Activated naive CD4-positive, alpha-beta T cell treated with anti-CD3 and anti-CD28 coated beads, Interleukin-2, amount 50 U/mL, for 72 hours (primary cell): Measurements from ENCODE around the gene STH. TPM values are rescaled to one million over a fixed set of nuclear protein-coding genes. Genes with fewer than 3 reads are reported as not detected.

Experiments
- ATAC-seq, 2 donors: fragments of 150-1000 bp; cut with Tn5 transposase; 2 replicates each; pipeline ENCODE4 v1.10.0; 2021; ENCODE audit warnings: mild to moderate bottlenecking in 2 of 2, moderate library complexity in 2 of 2
- DNase-seq, 2 donors: peaks; one replicate each; pipeline ENCODE4 v3.0.0; 2021 to 2022; ENCODE audit warnings: low spot score in 2 of 2
- H3K27ac Mint-ChIP-seq, 2 donors: one replicate each; pipeline ENCODE4 v1.8.0; 2022; ENCODE audit warnings: mild to moderate bottlenecking in 2 of 2, mixed read lengths in 2 of 2
- H3K36me3 Mint-ChIP-seq, 2 donors: one replicate each; pipeline ENCODE4 v1.8.0; 2022; ENCODE audit warnings: mixed read lengths in 2 of 2
- H3K9me3 Mint-ChIP-seq, 2 donors: one replicate each; pipeline ENCODE4 v1.8.0; 2022; ENCODE audit warnings: mixed read lengths in 2 of 2
- total RNA-seq, 2 donors: library from RNA; stranded (reverse); gene quantifications; one replicate each; pipeline ENCODE4 v1.2.3, GENCODE V29; 2022

Gene STH
- total RNA-seq, 2 donors from 2014 or later = not detected

DNA sequence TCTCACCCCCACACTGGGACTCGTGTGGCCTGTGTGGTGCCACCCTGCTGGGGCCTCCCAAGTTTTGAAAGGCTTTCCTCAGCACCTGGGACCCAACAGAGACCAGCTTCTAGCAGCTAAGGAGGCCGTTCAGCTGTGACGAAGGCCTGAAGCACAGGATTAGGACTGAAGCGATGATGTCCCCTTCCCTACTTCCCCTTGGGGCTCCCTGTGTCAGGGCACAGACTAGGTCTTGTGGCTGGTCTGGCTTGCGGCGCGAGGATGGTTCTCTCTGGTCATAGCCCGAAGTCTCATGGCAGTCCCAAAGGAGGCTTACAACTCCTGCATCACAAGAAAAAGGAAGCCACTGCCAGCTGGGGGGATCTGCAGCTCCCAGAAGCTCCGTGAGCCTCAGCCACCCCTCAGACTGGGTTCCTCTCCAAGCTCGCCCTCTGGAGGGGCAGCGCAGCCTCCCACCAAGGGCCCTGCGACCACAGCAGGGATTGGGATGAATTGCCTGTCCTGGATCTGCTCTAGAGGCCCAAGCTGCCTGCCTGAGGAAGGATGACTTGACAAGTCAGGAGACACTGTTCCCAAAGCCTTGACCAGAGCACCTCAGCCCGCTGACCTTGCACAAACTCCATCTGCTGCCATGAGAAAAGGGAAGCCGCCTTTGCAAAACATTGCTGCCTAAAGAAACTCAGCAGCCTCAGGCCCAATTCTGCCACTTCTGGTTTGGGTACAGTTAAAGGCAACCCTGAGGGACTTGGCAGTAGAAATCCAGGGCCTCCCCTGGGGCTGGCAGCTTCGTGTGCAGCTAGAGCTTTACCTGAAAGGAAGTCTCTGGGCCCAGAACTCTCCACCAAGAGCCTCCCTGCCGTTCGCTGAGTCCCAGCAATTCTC lies 27.4 kb downstream of the STH start:
- ATAC-seq (no peak), DNase-seq (peak in 1 of 2 donors; percentile 44)
- no peaks in the 10 kb centered on the region for H3K9me3 Mint-ChIP-seq
- H3K36me3 Mint-ChIP-seq = peaks cover 0 to 11% of the 10 kb centered on the region in 2 donors
- H3K27ac Mint-ChIP-seq = peak overlapping the region; percentile 66 to 86

DNA sequence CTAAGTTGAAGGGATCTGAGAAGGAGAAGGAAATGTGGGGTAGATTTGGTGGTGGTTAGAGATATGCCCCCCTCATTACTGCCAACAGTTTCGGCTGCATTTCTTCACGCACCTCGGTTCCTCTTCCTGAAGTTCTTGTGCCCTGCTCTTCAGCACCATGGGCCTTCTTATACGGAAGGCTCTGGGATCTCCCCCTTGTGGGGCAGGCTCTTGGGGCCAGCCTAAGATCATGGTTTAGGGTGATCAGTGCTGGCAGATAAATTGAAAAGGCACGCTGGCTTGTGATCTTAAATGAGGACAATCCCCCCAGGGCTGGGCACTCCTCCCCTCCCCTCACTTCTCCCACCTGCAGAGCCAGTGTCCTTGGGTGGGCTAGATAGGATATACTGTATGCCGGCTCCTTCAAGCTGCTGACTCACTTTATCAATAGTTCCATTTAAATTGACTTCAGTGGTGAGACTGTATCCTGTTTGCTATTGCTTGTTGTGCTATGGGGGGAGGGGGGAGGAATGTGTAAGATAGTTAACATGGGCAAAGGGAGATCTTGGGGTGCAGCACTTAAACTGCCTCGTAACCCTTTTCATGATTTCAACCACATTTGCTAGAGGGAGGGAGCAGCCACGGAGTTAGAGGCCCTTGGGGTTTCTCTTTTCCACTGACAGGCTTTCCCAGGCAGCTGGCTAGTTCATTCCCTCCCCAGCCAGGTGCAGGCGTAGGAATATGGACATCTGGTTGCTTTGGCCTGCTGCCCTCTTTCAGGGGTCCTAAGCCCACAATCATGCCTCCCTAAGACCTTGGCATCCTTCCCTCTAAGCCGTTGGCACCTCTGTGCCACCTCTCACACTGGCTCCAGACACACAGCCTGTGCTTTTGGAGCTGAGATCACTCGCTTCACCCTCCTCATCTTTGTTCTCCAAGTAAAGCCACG lies 28.3 kb downstream of the STH start:
- Mint-ChIP-seq H3K36me3 (peaks cover 0 to 11% of the 10 kb centered on the region in 2 donors), H3K9me3 (no peaks in the 10 kb centered on the region), H3K27ac (peak overlapping the region in 1 of 2 donors; percentile 83)
- DNase-seq = no peak
- no peak for ATAC-seq

DNA sequence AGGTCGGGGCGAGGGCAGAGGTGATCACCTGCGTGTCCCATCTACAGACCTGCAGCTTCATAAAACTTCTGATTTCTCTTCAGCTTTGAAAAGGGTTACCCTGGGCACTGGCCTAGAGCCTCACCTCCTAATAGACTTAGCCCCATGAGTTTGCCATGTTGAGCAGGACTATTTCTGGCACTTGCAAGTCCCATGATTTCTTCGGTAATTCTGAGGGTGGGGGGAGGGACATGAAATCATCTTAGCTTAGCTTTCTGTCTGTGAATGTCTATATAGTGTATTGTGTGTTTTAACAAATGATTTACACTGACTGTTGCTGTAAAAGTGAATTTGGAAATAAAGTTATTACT lies 28.9 kb downstream of the STH start:
- DNase-seq = no peak
- H3K27ac Mint-ChIP-seq = peak overlapping the region; percentile 19 to 83
- H3K36me3 Mint-ChIP-seq = peaks cover 0 to 11% of the 10 kb centered on the region in 2 donors
- no peaks in the 10 kb centered on the region for H3K9me3 Mint-ChIP-seq
- ATAC-seq = no peak

DNA sequence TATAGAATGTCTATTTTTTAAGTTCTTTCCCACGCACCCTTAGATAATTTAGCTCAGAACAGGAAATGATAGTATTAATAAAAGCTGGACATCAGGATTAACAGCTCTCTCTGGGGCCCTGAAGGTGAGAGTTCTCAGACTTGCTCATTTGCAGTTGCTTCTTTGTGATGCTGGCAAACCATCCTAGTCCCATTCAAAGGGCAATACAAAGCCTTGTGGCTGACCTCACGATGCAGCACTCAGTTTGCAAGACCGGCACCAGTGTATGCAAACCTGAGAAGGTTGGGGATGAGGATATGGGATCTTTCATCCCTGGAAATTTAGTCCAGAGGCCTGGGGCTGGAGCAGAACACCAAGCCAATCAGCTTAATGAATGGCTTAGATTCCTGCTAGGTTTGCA lies 29.3 kb downstream of the STH start:
- ATAC-seq (no peak), DNase-seq (no peak)
- peak overlapping the region; percentile 7 to 19 for H3K27ac Mint-ChIP-seq
- H3K36me3 Mint-ChIP-seq = peaks cover 0 to 11% of the 10 kb centered on the region in 2 donors
- H3K9me3 Mint-ChIP-seq = no peaks in the 10 kb centered on the region

DNA sequence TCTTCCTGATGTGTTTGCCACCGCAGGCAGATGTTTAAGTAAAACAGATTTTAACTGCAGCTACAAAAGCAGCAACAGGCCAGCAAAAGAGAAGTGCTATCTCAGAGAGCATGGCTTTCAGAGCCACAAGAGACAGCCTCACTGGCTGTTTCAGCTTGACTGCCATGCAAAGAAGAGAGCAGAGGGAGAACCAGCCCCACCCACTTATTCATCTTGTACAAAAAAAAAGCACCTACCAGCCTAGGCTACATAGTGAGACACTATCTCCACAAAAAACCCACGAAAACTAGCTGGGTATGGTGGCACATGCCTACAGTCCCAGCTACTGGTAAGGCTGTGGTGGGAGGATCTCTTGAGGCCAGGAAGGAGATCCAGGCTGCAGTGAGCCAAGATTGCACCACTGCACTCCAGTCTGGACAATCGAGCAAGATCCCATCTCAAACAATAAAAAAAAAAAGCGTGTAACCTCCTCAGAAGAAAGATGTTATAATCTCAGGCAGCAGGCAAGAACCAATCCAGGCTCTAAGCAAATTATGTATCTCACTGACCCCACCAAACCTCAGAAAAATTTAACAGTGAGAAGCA lies 30.0 kb downstream of the STH start:
- no peak for DNase-seq
- Mint-ChIP-seq H3K36me3 (peaks cover 0 to 11% of the 10 kb centered on the region in 2 donors), H3K9me3 (no peaks in the 10 kb centered on the region), H3K27ac (peak overlapping the region; percentile 1 to 19)
- ATAC-seq = no peak

DNA sequence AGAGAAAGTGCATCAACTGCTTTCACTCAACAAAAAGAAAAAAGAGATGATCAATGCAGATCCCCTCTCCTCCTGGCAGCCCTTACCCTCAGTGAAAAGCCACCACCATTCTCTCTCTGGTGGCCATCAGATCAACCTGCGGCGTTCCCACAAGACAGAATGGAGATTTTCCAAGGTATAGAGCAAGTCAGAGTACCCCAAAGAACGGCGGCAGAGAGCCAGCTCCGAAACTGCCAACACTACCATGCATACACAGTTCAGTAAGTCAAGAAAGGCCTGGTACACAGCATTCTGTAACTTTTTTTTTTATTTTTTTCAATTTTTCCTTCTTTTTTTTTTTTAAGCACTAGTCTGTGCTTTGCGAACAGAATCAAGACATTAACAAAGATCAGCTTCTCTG lies 30.6 kb downstream of the STH start:
- ATAC-seq = no peak
- no peaks in the 10 kb centered on the region for H3K9me3 Mint-ChIP-seq
- peaks cover 3 to 11% of the 10 kb centered on the region in 2 donors for H3K36me3 Mint-ChIP-seq
- peak overlapping the region in 1 of 2 donors; percentile 19 for H3K27ac Mint-ChIP-seq
- DNase-seq = no peak

DNA sequence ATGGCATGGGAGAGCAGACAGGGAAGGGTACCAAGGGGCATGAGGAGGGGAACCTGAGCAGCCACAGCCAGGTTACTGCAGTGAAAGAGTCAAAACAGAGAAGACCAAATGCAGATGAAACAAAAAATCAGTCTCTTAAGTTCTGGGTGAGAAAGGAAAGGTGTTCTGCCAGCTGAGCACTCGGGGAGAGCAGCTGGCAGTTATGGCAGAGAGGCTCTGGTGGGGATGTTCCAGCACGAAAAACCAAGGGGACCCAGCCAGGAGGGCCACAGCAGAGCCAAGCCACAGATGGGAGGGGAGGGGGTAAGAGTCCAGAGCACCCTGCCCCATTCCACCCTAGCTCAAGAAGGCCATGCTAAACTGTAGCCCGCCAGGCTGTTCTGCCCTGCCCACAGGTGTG lies 31.7 kb downstream of the STH start:
- H3K9me3 Mint-ChIP-seq = no peaks in the 10 kb centered on the region
- peaks cover 6 to 11% of the 10 kb centered on the region in 2 donors for H3K36me3 Mint-ChIP-seq
- DNase-seq (no peak), ATAC-seq (no peak)
- peak overlapping the region in 1 of 2 donors; percentile 89 for H3K27ac Mint-ChIP-seq

DNA sequence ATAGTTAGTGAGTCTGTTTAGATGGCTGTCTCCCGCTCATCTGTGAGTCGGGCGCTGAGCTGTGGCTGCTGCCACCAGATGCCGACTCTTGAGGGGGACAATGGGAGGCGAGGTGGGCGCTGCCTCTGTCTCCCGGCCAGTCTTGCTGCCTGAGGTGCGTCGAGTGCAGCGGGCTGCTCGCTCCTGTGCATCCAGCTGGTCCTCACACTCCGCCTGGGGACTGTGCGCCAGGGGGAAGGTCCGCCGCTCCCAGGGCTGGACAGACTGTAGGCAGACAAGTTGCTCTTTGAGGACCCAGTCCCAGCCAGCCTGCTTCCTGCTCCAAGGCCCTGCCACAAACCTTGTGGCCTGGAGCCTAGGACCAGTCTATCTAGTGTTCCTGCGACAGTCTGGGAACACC lies 32.4 kb downstream of the STH start:
- no peak overlapping the region for H3K27ac Mint-ChIP-seq
- no peaks in the 10 kb centered on the region for H3K9me3 Mint-ChIP-seq
- H3K36me3 Mint-ChIP-seq = peaks cover 6 to 11% of the 10 kb centered on the region in 2 donors
- ATAC-seq (no peak), DNase-seq (no peak)

DNA sequence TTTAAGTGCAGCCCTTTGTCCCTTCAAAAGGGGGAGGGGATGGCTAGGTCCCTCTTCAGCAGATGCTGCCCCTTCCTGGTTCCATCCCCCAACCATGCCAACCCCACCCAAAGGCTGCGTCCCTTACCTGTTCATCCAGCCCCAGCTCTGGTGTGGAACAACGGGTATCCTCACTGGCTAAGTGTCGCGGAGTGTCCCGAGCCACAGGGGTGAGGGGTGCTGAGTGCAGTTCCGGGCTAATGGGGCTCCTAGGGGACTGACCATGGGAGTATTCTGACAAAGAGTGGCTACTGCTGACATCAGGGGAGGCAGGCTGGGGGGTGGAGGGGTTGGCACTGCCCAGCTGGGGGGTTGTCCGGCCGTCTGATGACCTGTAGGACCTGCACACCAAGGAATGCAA lies 32.9 kb downstream of the STH start:
- DNase-seq = no peak
- peaks cover 6 to 11% of the 10 kb centered on the region in 2 donors for H3K36me3 Mint-ChIP-seq
- H3K9me3 Mint-ChIP-seq = no peaks in the 10 kb centered on the region
- ATAC-seq = no peak
- H3K27ac Mint-ChIP-seq = peak overlapping the region in 1 of 2 donors; percentile 81

DNA sequence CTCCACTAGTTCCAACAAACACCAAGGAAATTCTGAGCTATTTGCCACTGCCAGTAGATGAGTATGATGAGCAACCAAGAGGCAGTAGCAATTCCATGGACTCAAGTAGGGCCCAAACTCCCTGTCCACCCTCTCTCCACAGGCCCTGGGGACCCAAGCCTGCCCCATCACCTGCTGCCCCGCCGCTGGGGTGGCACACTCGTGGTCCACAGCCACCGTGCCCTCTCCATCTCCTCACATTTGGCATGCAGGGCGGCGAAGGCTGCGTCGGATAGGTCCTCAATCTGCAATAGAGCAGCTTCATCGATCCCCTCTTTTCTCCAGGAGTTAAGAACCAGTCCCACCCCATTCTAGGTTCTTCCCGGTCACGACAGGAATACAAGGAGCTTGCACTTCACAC lies 33.9 kb downstream of the STH start:
- Mint-ChIP-seq H3K9me3 (no peaks in the 10 kb centered on the region), H3K36me3 (peaks cover 6 to 12% of the 10 kb centered on the region in 2 donors), H3K27ac (peak overlapping the region in 1 of 2 donors; percentile 37)
- DNase-seq (no peak), ATAC-seq (no peak)

DNA sequence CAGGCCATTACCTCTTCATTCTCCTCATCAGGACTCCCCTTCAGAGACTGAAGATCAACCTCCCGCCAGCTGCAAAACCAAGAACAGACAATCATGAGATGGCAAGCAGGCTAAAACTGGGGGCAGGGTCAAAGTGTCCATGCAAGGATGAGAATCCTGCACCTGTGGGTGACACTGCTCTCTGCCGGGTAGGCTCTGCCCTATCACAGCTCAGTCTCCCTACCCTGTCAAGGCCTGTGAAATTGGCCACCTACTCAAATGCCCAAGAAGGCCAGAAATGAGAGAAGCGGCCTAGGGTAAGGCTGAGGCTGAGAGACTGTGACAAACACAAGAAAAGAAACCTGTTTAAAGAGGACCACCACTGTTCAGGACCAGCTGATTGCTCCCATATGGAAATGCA lies 34.3 kb downstream of the STH start:
- Mint-ChIP-seq H3K9me3 (no peaks in the 10 kb centered on the region), H3K27ac (peak overlapping the region in 1 of 2 donors; percentile 37), H3K36me3 (peaks cover 6 to 17% of the 10 kb centered on the region in 2 donors)
- no peak for ATAC-seq
- no peak for DNase-seq

DNA sequence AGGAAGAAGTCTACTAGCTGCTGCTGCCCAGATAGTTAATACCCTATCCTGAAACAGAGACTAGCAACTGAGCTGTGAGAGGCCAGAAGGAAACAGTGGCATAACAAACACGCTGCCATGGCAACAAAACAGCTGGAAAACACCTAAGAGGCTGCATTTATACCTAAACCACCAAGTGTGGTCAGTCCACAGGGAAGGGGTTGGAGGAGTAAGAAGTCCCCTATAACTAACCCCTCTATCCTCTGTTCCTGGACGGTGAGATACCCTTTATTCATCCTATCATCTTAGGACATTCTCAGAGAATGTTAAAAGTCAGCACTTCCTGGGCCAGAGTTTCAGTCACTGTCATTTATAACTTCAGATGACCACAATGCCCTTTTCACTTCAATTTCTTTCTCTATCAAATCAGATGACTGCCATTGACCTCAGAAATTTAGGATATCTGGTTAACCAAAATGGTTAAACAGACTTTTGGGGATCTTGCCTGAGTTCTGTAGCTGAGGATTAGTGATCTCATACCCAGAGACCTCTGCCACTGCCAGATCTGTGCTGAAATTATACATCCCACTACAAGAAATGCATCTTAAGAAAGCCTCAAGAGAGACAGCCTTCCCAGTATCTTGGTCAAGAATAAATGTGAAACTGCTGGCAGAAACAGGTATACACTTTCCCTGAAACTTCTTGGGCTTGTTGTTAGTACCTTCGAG lies 36.2 kb downstream of the STH start:
- ATAC-seq (peak; percentile 45 to 91), DNase-seq (peak in 1 of 2 donors; percentile 63)
- Mint-ChIP-seq H3K9me3 (no peaks in the 10 kb centered on the region), H3K36me3 (peaks cover 6 to 16% of the 10 kb centered on the region in 2 donors), H3K27ac (peak overlapping the region; percentile 44 to 85)

DNA sequence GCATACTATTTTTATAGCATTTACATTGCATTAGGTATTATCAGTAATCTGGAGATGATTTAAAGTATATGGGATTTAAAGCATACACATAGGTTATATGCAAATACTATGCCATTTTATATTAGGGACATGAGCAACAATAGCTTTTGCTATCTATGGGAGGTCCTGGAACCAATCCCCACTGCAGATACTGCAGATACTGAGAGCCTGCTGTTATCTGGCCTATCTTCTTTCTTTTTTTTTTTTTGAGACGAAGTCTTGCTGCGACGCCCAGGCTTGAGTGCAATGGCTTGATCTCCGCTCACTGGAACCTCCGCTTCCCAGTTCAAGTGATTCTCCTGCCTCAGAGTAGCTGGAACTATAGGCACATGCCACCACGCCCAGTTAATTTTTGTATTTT lies 37.4 kb downstream of the STH start:
- Mint-ChIP-seq H3K9me3 (no peaks in the 10 kb centered on the region), H3K36me3 (peaks cover 7 to 11% of the 10 kb centered on the region in 2 donors), H3K27ac (peak overlapping the region in 1 of 2 donors; percentile 75)
- no peak for ATAC-seq
- DNase-seq = no peak

DNA sequence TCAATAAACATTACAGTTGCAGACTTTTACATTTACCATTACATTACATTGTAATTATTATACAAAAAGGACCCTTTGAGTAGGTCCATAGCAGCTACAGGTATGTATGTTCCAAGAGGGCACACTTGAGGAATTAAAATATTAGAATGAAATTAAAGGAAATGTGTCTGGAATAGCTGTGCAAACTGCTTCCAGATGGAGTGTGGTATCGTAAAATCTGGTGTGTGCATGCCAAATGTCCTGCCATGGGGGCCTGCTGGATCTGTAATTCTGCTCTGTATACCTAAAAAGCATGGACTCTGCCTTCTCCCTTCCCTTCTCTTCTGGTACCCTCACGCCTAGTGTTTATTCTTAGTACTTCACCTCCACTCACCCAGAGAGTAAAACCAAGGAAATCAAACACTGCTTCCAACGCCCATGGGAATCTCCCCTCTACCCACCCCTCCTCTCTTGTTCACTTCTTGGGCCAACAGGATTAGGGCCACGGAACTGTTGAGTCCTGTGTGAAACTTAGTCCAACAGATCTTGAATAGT lies 38.7 kb downstream of the STH start:
- Mint-ChIP-seq H3K36me3 (peaks cover 7 to 11% of the 10 kb centered on the region in 2 donors), H3K9me3 (no peaks in the 10 kb centered on the region), H3K27ac (no peak overlapping the region)
- ATAC-seq = no peak
- no peak for DNase-seq

DNA sequence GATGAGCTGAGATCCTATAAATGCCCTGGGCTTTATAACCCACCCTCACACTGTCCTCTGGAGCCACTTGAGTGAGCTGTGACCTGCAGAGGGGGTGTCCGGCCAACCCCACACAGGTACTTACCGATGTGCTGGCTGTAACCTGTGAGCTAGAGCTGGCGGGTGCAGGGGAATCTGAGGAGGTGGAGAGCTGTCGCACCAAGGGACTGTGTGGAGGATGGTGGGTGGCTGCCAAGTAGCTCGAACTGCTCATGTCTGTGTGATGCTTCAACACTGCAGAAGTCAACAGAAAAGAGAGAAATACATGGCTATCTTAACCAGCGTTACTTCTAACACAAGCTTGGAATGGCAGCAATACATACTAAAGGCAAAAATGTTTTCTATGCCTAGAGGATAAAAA lies 39.4 kb downstream of the STH start:
- Mint-ChIP-seq H3K36me3 (peaks cover 7 to 11% of the 10 kb centered on the region in 2 donors), H3K9me3 (no peaks in the 10 kb centered on the region), H3K27ac (peak overlapping the region in 1 of 2 donors; percentile 48)

DNA sequence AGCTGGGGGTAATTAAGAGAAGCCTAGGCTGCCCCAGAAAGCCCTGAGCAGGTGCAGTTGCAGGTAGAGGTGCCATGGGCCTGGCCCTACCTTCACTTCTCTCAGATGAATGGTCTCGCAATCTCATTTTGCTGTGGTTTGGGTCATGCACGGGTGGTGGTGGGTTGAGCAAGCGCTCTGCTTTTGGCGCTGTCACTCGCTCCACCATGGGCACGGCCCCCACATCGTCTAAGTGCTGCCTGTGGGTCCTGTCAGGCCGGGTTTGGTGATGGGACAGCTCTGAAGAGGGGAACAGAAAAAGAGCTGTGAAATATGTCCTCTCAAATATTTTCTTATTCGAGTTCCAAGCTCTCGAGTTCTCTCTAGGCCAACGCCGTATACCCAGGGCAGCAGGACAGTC lies 39.9 kb downstream of the STH start:
- no peak for ATAC-seq
- no peak for DNase-seq
- Mint-ChIP-seq H3K36me3 (peaks cover 7 to 11% of the 10 kb centered on the region in 2 donors), H3K9me3 (no peaks in the 10 kb centered on the region), H3K27ac (peak overlapping the region in 1 of 2 donors; percentile 34)

More for the DNA sequence above, 39.4 kb downstream of the STH start:
- DNase-seq (no peak), ATAC-seq (no peak)
